WI38 (cell line): ENCODE data around the gene ZNF592.

Experiments used
- H3K4me3 ChIP-seq: 2 replicates; pipeline ENCODE4 v1.5.1; 2011; ENCODE audit warnings: low read depth, mild to moderate bottlenecking, control low read depth, low read length
- TF ChIP-seq, protein P1 (sequence below): IDR thresholded peaks from 2 replicates; pipeline ENCODE4 v1.5.1; 2012; ENCODE audit warnings: low read depth, mild to moderate bottlenecking, control low read depth, low read length

Gene ZNF592

DNA sequence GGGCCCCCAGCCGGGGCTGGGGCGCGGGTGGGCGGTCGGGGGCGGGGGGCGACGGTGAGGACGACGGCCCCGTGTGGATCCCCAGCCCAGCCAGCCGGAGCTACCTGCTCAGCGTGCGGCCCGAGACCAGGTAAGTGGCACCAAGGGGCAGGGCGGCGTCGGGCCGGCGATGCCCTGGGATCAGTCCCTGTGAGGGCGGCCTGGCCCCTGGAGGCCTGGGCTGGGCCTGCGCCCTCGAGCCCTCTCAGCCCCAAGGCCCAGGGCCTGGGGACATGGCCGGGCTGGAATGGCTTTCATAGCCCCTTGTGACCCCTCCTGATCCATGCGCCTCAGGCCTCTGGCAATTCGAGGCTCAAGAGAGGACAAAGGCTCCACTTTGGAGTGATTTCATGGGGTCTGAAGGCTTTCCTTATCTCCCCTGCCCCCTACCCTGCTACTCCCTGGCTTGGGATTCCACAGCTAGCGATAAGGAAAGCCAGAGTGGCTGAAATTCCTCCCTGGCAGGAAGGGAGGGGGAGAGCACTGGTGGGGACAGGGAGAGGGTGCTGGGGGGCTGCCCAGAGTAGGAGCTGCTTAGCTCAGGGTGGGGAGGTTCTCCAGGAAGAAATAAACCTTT, 69.2 kb downstream of the ZNF592 start:
- H3K4me3 ChIP-seq, result no peak overlapping the region
- TF ChIP-seq, protein P1, sequence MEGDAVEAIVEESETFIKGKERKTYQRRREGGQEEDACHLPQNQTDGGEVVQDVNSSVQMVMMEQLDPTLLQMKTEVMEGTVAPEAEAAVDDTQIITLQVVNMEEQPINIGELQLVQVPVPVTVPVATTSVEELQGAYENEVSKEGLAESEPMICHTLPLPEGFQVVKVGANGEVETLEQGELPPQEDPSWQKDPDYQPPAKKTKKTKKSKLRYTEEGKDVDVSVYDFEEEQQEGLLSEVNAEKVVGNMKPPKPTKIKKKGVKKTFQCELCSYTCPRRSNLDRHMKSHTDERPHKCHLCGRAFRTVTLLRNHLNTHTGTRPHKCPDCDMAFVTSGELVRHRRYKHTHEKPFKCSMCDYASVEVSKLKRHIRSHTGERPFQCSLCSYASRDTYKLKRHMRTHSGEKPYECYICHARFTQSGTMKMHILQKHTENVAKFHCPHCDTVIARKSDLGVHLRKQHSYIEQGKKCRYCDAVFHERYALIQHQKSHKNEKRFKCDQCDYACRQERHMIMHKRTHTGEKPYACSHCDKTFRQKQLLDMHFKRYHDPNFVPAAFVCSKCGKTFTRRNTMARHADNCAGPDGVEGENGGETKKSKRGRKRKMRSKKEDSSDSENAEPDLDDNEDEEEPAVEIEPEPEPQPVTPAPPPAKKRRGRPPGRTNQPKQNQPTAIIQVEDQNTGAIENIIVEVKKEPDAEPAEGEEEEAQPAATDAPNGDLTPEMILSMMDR, result no peak

DNA sequence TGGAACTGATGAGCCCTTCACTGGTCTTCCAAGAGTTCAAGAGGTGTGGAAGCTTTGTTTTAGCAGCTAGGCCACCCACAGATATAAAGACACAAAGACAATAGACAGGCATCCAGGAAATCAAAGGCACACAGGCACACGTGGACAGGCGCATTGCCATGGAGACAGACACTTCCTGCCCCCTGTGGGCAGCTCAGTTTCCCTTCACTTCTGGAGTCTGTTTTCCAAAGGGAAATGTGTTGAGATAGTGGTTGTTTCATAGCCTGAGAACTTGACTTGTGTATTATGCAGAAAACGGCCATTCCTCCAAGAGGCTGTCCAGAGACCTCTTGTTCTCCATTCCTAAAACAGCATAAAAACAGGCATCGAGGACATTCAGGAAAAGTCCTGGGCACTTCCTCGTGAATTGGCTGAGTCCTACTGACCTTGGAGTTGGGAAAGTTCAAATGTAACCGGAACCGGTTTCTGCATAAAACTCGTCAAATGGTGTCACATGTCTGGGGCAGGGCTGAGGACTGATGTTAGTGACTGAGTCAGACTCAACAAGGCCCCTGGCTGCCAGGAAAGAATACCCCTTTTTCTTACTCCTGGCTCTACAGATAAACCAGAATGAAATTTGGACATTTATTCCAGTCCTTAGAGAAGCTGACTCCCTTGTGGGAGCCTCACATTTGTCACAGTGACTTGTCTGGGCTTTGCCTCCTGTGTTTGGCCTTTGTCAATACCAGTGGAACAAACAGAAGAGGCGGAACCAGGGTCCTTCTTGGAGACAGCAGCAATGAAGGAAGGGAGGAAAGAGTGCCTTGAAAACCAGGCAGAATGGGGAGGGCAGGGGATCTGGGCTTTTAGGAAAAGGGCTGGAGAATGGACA, 70.1 kb downstream of the ZNF592 start:
- H3K4me3 ChIP-seq, result no peak overlapping the region
- TF ChIP-seq, protein P1, result no peak

DNA sequence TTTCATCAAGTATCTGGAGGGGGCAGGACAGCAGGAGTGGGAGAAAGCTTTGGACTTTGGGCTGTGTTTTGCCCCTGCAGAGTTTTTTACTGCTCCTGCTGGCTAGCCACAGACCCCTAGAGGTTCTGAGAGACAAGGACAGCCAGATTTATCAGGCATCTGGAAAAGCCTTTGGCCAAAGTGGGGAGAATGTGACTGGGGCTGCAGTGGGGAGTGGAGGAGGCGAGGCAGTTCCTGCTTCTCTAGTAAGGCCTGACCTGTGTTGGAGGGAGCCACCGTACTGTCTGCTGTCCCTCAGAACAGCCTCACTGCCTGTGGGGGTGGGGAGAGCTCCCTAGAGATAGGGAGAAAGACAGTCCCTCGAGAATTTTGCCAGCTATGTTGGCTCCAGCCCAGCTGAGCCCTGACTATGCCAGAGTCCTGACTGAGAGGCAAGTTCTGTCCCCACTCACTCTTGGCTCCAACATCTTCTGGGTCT, 70.9 kb downstream of the ZNF592 start:
- TF ChIP-seq, protein P1, result no peak
- no peak overlapping the region for H3K4me3 ChIP-seq

DNA sequence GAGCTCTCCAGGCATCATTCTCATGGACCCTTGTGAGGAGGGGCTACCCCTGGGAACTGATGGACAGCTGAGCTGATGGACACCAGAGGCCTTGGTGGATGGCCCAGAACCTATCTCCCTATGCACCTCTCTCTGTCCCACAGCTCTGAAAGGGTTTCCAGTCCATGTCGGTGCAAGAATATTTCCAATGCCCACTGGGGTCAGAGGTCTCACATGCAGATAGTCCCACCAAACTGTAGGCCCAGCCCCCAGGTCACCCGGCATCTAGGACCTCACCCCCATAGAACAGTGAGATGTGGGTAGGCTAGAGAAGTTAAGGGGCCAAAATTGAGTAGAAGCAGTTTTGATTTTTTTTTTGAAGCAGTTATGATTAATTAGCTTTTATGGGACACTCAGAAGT, 71.4 kb downstream of the ZNF592 start:
- no peak overlapping the region for H3K4me3 ChIP-seq
- TF ChIP-seq, protein P1, result no peak

DNA sequence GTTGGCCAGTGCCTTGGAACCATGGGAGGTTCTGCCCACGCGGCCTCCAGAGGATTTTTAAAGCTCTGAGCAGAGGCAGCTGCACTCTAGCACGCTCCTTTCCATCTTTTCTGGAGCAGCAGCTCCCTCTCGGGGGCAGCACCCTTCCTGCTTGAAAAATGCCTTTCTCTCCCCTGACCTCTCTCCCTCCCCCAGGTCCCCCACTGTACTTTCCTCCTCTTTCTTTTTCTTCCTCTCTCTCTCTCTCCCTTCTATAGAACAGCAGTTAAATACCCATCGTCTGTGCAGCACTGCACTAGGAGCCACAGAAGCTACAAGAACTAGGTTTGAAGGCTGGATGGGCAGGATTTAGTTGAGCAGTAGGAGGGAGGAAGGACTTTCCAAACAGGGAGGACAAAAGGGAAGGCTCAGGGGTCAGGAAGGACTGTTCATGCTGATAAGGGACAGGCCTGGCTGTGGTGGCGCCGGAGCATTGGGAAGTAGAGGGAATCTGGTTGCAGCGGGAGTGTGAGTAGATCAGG, 73.2 kb downstream of the ZNF592 start:
- H3K4me3 ChIP-seq, result no peak overlapping the region

DNA sequence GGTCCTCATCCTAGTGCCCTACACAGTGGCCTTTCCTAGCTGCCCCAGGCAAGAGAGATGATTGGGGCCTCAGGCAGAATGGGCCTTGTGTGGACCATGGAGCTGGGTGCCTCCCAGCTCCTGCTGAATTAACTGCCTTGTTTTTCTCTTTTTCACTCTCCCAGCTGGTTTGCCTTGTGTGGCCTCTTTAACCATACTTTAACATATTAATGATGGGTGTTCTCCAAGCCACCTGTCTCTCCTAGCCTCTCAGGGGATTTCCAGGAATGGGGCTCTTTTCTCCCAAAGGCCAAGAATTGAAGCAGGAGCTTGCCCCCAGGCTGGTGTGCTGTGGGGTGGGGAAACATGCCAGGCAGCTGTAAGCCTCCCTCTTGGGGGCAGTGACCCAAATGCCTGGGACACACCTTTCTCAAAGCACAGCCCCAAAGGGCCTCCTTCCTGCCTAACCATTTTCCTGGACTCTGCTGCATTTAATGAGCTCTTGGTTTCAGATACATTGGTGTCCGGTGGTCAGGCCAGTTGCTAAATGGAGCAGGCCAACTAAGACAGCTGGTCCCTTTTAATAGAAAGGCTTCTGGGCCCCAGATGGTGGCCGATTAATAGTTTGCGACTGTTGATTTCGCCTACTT, 74.4 kb downstream of the ZNF592 start:
- TF ChIP-seq, protein P1, result no peak
- H3K4me3 ChIP-seq, result no peak overlapping the region

More for the DNA sequence above, 73.2 kb downstream of the ZNF592 start:
- TF ChIP-seq, protein P1, result no peak
